Stimulated activated CD8-positive, alpha-beta memory T cell treated with anti-CD3 and anti-CD28 coated beads, Interleukin-7, amount 100 ng/mL, for 4 hours (primary cell): Measurements from ENCODE around the gene SYNDIG1L.
"Not testable (repeated sequence)": the region's sequence is repeated elsewhere in the genome, so short reads cannot be mapped to it uniquely, and the experiment has no call there.

Source experiments
- DNase-seq, 2 donors: peaks; one replicate each; pipeline ENCODE4 v3.0.0-alpha.2; 2020; ENCODE audit warnings: low read depth in 2 of 2

Gene SYNDIG1L

DNA sequence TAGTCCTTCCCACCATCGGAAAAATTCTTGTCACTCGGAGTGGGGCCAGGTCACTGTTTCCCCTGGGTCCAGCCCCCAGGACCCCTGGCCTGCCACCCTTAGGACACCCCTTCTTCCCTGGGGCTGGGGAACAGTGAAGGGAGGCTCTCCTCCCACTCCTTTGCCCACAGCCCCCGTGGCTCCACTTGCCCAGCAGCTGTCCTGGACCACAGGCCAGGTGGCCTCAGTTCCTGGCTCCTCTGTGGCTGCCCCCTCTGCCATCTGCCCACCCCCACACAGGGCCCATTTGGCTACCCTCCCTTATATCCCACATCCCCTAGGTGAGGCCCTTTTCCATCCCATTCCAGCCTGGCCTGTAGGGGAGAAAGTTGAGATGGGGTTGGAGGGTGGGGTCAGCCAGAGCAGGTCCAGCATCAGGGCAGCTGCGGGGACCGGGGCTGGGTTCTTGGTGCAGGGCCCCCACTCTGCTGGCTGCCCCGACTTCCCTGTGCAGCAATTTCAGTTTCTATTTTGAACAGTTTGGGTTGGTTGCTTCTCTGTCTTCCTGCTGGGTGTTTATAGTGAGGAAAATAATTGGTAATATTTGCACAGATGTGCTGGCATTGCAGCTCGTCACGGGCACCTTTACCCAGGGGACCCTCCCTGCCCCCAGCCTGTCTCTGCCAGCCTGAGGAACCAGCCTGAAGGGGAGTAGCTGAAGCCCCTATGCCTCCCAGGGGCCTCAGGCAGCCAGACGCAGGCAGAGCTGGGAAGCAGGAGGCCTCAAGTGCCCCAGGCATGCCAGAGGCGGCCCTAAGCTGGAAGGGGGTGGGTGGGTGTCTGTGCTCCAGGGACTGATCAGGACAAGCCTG lies 23.4 kb downstream of the SYNDIG1L start:
- no peak for DNase-seq

DNA sequence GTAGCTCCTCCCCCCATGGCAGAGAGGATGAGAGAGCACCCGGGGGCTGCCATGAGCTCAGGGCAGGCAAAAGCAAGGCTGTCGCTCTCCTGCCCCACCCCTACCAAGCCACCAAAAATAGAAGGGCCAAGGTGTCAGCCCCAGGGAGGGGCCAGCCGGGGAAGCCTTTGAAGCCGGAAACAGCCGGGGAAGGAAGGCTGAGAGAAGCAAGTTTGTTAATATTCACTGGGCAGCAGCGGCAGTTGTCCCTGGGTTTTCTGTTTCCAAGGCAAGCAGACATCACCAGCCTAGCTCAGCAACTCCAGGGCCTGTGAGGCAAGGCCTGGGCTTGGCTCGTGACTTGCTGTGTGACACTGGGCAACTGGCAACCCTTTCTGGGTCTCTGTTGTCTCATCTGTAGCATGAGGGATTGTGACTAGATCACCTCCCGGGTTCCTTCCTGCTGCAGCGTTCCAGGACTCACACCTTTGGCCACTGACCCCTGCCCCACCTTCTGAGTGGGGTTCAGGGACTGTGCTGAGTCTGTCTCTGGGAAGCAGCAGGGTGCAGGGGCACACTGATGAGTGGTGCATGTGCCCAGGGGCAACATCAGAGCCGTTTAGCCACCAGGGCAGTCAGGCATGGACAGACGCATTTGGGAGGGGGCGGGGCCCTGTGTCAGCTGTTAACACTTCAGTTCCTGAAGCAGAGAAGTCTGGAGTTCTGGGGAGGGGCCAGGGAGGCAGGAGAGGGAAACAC lies 24.3 kb downstream of the SYNDIG1L start:
- peak; percentile 29 to 49 for DNase-seq

- no peak for DNase-seq
Measured at GRCh38 chr14:74400919-74401503, 25.0 kb downstream of the SYNDIG1L start.

DNA sequence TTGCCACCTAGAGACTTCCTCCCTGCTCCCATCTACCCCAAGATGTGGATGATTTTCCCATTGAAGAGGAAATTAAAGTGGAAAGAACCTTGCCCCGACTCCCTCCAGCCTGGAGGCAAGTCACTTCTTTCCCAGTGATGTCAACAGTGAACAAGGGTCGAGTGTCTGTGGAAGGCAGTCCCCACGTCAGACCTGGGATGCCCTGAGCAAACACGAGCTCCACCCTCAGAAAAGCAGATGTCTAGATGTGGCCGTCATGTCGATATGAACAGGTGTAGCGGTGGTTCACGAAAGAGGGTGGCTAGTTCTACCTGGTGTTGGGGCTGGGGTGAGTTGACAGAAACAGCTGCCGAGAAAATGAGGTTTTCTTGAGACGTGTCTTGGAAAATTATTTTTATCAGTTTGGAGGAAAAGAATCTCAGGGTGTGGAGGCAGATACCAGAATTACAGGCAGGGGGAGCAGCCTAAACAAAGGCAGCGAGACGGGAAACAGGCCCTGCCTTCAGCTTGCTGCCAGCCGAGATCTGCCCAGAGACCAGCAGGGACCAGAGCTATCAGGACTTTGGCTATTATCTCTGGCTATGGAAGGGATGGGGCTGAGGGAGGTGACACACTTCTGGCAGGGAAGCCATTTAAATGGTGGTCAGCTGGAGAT lies 25.9 kb downstream of the SYNDIG1L start:
- DNase-seq: no peak

DNA sequence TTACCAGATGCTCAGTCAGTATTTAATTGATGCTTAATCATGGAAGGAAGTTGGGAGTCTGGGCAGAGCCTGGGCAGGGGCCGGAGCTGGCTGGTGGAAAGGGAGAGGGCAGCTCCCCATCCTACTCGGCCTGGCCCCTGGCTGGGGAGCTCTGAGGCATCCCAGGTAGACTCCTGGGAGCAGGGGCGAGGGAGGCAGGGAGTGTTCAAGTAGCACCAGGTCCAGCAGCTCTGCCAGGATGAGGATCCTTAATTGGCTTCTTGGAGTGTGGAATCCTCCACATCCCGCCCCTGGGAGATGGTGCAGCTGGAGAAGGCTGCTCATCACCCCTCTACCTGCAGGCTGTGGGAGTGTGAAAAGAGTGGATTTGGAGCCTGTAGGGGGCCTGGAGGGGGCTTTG lies 30.9 kb downstream of the SYNDIG1L start:
- no peak for DNase-seq

GRCh38 chr14:74394549-74394948 lies 31.5 kb downstream of the SYNDIG1L start:
- DNase-seq: no peak

GRCh38 chr14:74392616-74393570 lies 33.1 kb downstream of the SYNDIG1L start:
- DNase-seq: no peak

GRCh38 chr14:74391479-74391878 lies 34.5 kb downstream of the SYNDIG1L start:
- no peak for DNase-seq

- DNase-seq: not testable (repeated sequence)
Measured at GRCh38 chr14:74390505-74390904, 35.5 kb downstream of the SYNDIG1L start.

DNA sequence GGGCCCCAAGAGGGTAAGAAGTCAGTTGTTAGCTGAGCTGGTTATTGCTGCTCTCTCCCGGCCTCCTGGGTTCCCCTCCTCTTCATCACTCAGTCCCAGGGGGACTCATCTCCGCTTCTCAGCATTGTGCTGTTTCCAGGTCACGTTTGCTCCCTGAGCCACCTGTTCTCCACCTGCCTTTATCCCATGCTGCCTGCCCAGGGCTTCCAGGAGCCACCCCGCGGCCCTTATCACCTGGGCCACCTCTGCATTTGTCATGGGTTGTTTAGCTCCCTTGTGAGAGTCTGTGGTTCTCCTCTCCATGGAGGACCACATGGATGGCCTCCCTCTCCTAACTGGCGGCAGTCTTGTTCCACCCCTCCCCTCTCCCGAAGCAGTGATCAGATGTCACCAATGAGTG lies 36.0 kb downstream of the SYNDIG1L start:
- DNase-seq: no peak

GRCh38 chr14:74382231-74382630 lies 43.8 kb downstream of the SYNDIG1L start:
- DNase-seq: no peak

GRCh38 chr14:74381571-74381970 lies 44.4 kb downstream of the SYNDIG1L start:
- not testable (repeated sequence) for DNase-seq

GRCh38 chr14:74380845-74381244 lies 45.2 kb downstream of the SYNDIG1L start:
- DNase-seq: no peak

DNA sequence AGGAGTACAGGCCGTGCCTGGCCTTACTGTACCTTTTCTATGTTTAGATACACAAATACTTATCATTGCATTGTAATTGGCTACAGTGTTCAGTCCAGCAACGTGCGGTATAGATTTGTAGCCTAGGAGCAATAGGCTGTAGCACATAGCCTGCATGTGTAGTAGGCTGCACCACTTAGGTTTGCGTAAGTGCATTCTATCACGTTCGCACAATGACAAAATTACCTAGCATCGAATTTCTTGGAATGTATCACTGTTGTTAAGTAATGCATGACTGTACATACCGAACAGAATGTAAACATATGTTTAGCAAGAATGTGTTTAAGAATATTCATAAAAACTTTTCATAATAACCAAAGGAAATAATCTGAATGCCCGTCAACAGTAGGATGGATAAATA lies 45.8 kb downstream of the SYNDIG1L start:
- no peak for DNase-seq

GRCh38 chr14:74377976-74378690 lies 47.9 kb downstream of the SYNDIG1L start:
- DNase-seq: no peak

DNA sequence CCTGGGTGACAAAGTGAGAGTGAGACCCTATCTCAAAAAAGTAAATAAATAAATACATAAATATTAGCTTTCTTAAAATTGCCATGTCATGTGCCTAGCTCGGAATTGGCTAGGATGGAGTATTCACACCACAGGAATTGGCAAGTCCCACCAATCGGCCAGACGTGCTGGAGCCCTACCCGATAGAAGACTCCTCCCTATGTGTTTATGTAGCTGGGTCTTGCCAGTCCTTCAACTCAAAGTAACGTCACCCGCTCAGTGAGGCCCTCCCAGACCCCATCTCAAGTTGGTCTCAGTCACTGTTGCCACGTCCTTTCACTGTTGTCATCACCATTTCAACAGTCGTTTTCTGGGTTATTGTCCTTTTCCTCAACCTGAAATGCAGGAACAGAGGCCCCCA lies 57.6 kb downstream of the SYNDIG1L start:
- DNase-seq: no peak

DNA sequence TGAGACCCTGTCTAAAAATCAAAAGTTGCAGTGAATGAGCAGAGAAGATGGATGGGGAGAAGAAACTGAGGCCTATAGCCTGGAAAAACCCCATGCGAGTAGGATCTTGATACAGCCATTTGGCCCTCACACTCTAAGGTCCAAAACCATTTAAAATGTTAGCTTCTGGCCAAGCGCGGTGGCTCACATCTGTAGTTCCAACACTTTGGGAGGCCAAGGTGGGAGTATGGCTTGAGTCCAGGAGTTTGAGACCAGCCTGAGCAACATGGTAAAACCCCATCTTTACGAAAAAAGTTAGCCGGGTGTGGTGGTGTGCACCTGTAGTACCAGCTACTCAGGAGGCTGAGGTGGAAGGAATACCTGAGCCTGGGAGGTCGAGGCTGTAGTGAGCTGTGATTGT lies 58.0 kb downstream of the SYNDIG1L start:
- no peak for DNase-seq

- DNase-seq: no peak
Measured at GRCh38 chr14:74364271-74364880, 61.6 kb downstream of the SYNDIG1L start.

DNA sequence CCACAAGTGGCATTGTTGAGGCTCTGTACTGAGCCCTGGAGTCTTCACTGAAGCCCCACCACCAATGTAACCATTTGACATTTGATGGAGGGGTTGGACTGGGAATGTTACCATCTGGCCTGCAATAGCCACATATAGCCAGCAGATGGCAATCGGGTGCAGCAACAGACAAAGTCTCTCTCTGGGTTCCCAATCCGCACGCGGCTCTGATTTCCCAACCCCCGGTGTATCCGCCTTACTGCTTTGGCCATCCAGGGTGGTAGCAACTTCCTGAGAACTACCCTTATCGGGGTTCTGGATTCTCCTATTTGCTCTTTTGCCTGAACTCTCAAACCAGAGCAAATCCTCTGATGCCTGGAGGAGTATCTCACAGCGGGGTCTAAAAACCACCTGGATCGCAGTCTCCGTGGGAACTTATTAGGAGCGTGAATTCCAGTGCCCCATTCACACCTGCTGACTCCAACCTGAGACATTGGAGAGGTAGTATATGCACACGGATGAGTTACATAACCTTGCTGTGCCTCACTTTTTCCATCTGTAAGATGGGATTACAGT lies 63.6 kb downstream of the SYNDIG1L start:
- DNase-seq: peak; percentile 27 to 45

- DNase-seq: no peak
Measured at GRCh38 chr14:74360163-74360562, 65.8 kb downstream of the SYNDIG1L start.
